Spleen (tissue), 7 donors: ENCODE data around the gene RFFL.

Experiments
- POLR2A ChIP-seq, 3 donors: fragments of 450-650 bp; IDR thresholded peaks; one replicate each; pipeline ENCODE4 v1.5.1; 2017; ENCODE audit warnings: antibody characterized with exemption in 3 of 3, mild to moderate bottlenecking in 1 of 3
- TF ChIP-seq, protein P1 (sequence below), 11 experiments: fragments of 200-600 bp in 7 of 11; fragments of 450-650 bp in 4 of 11; sonication (generic) in 4 of 11; IDR thresholded peaks in 8 of 11; conservative IDR thresholded peaks in 3 of 11; 1 replicate in 7 of 11; 2 replicates in 4 of 11; pipeline versions ENCODE4 v1.4.0 to v1.8.0; 2016 to 2021; ENCODE audit warnings: antibody characterized with exemption in 11 of 11, inconsistent platforms in 4 of 11, mild to moderate bottlenecking in 1 of 11
- donor health status: DM: no; HTN: no; CAD: no; lungs with moderate emphysema.
- donor health status: DM: no; HTN: no; CAD: no.
- donor health status: DM: no; HTN: no; CAD: no.

DNA sequence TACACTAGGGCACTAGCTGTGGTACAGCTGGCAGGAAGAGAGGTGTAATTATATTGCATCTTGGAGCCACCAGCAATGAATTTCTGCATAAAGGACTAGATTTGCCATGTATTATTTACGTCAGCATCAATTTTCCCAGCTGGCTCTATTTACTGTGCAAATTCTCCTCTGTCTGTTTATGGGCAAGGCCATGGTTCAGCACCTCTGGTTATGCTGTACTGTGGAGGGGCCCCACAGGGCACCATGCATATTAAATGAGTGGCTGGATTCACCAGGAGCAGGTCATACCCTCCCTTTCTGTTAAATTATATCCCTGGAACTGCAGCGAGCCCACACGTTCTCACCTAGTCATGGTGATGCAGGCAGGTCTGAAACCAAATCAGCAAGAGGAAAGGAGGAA is 36.4 kb upstream of the RFFL start:
- TF ChIP-seq, protein P1, sequence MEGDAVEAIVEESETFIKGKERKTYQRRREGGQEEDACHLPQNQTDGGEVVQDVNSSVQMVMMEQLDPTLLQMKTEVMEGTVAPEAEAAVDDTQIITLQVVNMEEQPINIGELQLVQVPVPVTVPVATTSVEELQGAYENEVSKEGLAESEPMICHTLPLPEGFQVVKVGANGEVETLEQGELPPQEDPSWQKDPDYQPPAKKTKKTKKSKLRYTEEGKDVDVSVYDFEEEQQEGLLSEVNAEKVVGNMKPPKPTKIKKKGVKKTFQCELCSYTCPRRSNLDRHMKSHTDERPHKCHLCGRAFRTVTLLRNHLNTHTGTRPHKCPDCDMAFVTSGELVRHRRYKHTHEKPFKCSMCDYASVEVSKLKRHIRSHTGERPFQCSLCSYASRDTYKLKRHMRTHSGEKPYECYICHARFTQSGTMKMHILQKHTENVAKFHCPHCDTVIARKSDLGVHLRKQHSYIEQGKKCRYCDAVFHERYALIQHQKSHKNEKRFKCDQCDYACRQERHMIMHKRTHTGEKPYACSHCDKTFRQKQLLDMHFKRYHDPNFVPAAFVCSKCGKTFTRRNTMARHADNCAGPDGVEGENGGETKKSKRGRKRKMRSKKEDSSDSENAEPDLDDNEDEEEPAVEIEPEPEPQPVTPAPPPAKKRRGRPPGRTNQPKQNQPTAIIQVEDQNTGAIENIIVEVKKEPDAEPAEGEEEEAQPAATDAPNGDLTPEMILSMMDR (IDR thresholded peaks at IDR 0.05 in 8 of 11, conservative IDR thresholded peaks at IDR 0.05 in 3 of 11): no peak
- TF ChIP-seq POLR2A (IDR thresholded peaks at IDR 0.05): no peak
